NCI-H1417 treated with DMSO at 0.1 percent for 48 hours (cell line): ENCODE results near the gene PTPRN.
A peak's percentile ranks its signal among the peaks of the same experiment; 100 is the strongest.
"Not testable (repeated sequence)": the region's sequence is repeated elsewhere in the genome, so short reads cannot be mapped to it uniquely, and the experiment has no call there.

ENCODE experiments used
- DNase-seq: peaks from one replicate; lab custom pipeline; 2025; lab: John Stamatoyannopoulos, UW

Gene PTPRN

DNA sequence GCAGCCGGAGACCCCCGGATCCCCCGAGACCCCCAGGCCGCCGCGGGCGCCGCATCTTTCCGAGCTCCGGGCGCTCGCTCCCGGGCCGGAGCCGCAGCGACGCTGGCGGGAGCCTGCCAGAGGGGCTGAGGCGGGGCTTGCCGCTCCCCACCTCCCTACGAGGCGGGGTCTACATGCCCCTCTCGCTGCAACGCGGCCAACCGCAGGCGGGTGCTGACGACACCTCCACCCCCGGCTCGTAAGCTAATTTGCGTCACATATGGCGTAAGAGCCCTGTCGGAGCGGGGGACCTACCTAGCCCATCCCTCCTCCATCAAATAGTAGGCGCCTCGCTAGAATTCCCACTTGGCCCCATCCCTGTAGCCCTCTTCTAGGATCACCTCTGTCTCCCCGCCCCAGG, at the start of gene PTPRN:
PTPRN (minus strand) TSS at position 124 of the 400 bp plus-strand sequence; CDS start at position 55, 69 bp downstream.
- no peak for DNase-seq

DNA sequence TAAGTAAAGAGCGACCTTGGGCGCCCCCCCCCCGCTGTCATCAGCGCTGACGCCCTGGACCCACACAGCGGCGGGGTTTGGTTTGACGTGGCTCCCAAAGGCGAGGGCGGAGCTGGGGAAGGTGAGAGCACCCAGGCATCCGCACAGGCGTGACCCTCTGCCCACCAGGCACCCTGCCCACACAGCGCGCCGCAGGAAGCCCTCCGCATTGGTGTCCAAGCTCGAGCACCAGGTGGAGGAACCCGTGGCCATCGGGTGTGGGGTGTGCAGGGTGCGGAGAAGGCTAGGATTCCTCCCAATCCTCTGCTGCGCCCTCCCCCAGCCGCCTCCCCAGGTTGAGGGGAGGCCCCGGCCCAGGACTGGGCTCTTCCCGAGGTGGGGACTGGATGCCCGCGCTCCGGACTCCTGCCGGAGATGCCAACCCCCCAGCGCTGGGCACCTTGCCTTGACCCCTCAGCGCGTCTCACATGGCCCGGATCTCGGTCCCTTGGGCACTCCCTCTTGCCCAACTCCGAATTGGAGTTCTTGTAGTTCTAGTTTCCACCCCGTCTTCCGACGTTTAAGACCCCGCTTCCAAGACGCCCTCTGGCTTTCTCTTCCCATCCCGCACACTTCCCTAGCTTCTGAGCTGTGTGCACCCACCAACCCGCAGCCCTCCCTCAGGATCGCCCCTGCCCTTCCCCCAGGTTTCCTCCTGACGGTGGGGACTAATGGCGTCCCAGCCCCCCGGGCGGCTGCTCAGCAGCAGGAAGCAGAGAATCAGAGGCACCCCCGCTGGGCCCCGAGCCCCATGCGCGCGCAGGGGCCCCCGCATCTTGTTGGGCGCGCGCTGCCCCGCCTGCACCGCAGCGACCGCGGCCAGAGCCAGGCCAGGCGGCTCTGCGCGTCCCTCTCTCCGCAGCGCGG, 49.2 kb upstream of the PTPRN start:
- DNase-seq = no peak

DNA sequence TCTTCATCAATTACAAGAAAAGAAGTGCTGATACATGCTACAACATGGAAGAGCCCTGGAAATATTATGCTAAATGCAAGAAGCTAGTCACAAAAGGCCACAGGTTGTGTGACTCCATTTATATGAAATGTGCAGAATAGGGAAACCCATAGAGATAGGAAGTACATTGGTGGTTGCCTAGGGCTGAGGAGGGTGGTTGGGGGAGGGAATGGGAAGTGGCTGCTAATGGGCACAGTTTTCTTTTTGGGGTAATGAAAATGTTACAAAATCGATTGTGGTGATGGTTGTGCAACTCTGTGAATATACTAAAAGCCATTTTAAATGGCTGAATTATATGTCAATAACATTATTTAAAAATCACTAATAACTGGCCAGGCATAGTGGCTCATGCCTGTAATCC, 47.6 kb upstream of the PTPRN start:
- DNase-seq = no peak

DNA sequence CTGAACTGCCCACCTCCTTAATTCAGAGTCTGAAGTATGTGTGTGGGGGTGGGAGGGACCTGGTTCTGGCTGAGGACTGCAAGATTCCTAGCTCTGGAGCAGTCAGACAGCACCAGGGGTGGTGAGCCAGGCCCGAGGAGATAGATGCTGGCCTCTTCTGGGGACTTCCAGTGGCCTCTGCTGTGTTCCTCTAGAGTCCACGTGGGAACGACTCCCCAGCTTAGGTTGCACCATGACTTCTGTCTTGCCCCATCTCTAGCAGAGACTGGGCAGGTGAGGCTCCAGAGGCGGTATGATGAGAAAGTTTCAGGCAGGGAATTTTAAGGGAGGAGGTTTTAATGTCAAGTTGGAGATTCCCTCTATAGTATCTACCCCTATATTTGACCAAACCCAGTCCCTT, 45.4 kb upstream of the PTPRN start:
- no peak for DNase-seq

DNA sequence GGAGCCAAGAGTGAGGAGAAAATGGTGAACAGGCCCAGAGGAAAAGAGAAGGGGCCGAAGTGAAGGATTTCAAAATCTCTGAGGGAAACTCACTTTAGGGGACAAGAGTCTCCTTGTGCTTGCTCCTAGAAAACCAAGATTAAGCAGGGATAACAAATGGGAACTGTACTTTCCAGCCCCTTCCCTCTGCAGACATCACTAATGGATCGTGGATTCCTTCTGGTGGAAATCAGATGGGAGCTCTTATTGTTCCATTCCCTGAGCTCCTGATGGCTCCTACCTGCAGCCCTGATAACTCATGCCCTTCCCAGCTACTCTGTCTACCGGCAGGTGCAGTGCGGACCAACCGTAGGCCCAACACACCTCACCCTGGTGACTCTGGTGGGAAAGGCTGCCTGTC, 43.9 kb upstream of the PTPRN start:
- DNase-seq = no peak

DNA sequence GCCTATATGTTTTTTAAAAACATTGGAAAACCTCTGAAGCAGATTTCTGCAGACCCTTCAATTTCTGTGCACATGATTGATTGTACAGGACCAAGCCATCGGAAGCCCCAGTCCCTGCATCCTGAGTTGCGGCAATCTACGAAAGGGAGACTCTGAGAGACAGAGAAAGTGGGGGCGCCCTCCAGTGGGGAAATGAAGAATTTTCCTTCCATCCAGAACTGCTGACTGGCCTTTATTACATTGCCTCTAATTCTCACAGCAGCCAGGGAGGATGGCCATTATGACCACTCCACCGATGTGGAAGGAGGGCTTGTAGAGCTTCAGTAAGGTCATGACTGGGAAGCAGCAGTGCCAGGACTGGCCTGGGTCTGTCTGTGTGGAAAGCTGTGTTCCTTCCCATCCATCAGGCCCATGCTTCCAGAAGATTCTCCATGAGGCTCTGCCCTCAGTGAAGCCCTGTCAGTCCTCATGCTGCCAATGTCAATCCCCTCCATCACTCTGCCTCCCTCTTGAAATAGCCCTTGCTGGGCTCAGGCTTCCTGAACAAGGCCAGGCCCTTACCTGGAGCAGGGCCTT, 43.3 kb upstream of the PTPRN start:
- peak; percentile 43 for DNase-seq

DNA sequence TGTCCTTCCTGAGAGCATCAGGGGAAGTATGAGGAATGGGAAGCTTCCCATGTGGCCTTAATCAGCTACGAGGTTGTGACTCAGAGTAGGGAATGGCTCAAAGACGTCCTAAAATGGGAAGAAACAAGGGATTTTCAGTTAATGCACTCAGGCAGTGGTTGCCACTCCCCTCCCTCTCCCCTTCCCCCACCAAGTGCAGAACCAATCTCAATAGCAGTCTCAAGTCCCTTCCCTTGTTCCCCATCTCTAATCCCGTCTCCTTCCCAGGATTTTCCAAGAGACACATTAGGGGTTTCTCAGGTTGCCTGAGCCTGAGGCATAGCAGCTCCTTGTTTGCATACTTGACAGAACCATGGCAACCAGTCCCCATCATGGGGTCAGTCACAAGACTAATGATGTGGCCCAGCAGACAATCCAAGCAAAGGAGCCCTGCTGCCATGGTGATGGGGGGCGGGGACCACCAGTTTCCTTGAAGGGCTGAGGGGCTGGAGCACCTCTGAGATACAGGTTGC, 41.6 kb upstream of the PTPRN start:
- no peak for DNase-seq

DNA sequence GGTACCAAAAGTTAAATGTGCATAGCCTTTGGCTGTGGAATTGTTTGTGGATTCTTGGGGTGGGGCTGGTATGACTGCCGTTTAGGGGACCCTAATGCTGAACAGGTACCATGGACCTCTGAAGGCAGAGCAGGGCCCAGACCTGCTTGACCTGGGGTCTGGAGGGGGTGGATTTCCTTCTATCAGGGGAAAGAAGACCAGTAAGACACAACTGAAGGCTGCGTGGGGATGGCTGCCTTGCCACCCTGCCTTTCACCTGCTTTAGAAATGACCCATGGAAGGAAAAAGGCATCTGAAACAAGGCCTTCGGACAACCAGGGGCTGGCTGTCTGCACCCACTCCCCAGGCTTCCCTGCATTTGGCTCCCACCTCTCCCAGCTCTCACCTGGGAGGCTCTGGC, 41.0 kb upstream of the PTPRN start:
- no peak for DNase-seq

DNA sequence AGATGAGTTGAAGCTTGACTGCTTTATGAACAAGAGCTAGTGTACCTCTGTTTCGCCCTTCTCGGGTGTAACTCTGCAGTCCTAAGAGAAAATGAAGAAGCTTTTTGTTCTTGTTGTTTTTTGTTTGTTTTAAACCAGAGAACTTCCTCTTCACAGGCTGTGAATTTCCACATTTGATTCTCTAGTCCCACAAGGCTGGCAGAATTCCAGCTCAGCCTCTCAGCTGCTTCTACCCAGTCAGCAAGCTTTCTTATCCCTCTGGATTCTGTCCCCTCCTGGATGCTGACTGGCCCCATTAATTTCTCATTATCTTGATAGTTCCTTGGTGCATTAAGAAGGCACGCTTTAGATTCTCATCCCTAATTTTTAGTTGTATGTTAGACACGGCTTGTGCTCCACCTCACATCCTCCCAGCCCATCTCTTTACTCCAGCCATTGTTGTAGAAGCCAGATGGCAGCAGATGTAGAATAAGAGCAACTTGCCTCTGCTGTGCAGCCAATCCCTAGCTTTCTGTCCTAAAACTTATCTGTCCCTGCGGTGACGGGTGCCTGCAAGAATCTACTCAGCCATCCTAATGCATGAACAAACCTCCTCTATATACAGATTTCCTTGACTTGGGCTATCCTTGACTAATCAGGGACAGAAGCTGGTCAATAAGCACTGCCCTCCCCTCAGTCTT, 35.7 kb upstream of the PTPRN start:
- no peak for DNase-seq

DNA sequence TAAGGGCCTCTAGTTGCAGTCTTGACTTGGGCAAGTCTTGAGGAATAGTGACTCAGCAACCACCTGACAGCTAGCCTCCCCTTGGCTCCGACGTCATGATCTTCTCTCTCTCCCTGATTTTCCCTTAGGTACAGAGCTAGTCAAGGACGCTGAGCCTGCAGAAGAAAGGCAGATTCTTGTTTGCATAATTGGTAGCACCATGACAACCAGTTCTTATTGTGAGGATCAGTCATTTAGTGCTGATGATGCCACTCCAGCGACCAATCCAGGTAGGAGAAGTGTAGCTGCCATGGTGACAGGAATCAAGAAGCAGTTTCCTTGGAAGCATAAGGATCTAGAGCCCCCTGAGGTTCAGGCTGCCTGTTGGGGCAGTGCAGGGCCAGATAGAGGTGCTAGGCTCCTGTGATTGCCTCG, 26.2 kb upstream of the PTPRN start:
- no peak for DNase-seq

DNA sequence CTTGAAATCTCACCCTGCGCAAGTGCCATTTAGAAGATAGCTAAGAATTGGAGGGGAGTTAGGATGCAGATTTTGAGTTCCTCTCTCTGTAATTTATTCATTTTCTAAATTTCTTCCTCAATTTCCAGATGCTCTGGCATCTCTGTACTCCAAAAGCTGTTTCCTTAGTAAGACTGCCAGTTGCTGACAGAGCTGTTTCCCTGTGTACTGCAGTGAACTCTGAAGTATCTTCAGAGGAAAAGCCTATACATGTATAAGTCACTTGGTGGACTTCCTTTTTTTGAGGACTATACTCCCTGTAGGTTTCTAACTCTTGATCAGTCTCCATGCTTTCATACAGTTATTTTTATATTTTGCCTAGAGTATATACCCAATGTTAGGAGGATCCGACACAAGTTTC, 24.9 kb upstream of the PTPRN start:
- DNase-seq = no peak

DNA sequence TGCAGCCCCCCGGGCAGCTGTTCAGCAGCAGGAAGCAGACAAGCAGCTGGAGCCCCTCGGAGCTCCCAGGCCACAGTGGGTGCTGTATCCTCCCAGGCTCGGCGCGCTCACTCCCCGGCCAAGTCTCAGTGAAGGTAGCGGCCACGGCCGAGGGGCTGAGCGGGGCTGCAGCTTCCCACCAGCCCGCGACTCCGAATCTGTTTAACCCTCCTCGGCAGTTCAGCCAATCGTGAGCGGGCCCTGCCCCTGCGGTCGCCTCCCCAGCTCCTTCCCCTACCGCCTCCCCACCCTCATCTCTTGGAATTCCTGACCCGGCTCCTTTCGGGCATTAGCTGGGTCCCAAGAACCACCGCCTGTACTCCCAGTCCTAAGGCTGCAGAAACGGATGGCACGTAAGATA, 23.3 kb upstream of the PTPRN start, which contains the start of gene RESP18:
RESP18 (minus strand) TSS at position 203 of the 400 bp plus-strand sequence.
- no peak for DNase-seq

DNA sequence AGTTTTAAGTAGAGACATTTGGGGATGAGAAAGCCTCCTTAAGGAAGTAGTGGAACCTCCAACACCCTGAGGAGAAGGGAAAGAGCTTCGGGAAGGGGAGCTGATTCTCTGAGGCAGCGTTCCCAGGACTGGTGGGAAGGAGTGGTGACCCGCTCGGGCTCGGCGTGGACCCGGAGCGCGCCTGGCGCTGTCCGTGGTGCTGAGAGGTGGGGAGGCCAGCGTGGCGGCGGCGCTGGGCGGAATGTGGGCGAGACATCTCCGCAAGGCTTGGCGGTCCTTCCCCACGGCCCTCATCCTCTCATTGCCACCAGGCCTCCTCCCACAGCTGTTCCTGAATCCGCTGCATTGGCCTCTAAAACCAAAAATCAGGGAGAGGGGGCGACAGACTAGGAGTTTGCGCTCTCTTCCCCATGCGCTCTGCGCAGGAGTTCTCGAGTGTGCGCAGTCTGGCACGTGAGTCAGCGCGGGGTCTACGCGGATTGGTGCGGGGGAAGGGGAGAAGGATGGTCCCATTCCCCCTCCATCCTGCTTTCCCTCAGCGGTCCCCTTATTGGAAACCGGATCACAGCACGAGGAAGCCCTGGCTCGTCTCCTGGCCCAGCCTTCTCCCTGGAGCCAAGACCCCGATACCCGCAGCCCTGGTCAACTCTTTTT, 22.5 kb upstream of the PTPRN start:
- no peak for DNase-seq

DNA sequence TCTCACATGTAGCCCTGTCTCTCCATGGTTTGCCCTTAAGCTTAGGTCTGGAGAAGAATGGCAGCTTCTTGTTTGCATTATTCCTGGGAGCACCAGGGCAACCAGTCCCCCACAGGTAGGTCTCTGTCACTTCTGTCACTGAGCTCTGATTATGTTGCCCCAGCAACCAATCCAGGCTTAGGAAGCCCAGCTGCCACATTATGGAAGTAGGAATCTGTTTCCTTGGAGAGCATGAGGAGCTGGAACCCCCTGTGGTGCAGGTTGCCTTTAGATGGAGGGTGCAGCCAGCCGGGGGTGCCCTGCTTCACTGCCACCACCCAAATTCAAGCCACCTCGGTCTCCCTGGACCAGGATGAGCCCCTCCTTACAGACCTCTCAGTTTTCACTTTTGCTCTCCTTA, 18.5 kb upstream of the PTPRN start:
- DNase-seq = peak; percentile 45

DNA sequence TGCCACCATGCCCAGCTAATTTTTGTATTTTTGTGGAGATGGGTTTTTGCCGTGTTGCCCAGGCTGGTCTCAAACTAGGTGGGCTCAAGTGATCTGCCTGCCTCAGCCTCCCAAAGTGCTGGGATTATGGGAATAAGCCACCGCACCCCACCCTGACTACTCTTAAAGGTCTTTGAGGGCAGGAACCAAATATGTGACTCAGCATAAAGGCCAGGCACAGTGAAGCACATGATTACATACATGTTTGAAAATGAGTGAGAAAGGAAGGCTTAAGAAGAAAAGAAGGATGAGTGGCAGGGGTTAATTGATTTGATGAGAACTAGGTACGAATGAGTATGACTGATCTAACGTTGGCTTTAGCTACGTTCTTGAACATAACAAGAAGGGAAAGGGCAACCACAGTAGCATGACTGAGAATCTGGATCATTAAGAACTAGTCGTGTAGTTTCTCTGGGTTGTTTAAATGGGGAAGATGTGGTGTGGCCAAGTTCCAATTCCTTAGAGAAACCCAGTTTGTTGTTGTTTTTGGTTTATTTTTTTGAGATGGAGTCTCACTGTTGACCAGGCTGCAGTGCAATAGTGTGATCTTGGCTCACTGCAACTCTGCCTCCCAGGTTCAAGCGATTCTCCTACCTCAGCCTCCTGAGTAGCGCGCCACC, 16.6 kb upstream of the PTPRN start:
- DNase-seq = no peak

DNA sequence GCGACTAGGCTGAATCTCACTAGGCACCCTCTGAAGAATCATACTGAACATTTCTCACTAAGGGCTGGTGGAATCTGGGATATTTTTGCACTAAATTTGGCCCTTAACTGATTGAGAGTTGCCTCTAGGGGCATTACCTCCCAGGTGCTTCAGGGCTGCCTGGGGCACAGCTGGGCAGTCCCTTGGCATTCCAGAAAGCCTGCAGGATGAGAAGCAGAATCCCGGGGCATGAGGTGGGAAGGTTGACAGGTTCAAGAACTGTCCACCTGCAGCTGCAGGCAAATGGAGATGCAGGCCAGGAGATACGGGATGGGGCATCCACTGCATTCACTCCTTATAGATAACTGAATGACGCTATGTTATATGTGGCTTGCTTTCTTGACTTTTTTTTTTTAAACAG, 15.9 kb upstream of the PTPRN start:
- no peak for DNase-seq

DNA sequence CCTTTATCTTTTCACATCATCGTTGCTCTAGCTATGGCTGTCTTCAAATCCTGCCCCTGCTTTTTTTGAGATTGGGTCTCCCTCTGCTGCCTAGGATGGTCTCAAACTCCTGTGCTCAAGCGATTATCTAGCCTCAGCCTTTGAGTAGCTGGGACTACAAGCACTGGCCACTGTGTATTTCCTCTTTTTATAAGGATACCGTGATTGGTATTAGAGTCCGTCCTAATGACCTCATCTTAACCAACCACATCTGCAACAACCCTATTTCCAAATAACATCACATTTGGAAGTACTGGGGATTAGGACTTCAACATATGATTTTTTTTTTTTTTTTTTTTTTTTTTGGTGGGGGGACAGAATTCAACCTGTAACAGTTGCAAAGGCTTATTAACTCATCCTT, 14.2 kb upstream of the PTPRN start:
- no peak for DNase-seq

DNA sequence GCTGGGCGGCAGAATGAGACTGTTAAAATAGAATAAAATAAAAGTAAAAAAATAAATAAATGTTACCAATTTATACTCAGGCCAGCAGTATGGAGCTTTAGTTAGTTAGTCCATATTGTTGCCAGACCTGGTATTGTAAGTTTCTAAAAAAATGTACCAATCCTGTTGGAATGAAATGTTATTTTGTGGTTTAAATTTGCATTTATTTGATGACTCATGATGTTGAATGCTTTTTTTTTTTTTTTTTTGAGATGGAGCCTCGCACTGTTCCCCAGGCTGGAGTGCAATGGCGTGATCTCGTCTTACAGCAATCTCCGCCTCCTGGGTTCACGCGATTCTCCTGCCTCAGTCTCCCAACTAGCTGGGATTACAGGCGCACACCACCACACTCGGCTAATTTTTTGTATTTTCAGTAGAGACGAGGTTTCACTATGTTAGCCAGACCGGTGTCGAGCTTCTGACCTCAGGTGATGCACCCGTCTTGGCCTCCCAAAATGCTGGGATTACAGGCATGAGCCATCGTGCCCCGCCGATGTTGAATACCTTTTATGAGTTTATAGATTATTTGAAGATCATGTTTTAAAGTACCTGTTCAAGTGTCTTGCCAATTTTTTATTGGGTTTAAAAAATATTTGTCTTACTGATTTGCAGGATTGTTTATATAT, 5.7 kb upstream of the PTPRN start:
- DNase-seq = no peak

DNA sequence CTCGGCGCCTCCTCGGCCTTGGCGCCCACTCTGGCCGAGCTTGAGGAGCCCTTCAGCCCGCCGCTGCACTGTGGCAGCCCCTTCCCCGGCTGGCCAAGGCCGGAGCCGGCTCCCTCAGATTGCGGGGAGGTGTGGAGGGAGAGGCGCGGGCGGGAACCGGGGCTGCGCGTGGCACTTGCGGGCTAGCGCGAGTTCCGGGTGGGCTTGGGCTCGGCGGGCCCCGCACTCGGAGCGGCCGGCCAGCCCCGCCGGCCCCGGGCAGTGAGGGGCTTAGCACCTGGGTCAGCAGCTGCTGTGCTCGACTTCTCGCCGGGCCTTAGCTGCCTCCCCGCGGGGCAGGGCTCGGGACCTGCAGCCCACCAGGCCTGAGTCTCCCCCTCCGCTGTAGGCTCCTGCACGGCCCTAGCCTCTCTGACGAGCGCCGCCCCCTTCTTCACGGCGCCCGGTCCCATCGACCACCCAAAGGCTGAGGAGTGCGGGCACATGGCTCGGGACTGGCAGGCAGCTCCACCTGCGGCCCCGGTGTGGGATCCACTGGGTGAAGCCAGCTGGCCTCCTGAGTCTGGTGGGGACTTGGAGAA, 3.6 kb upstream of the PTPRN start:
- DNase-seq = not testable (repeated sequence)
